ENCODE data around the gene NDUFA13.
A peak's percentile ranks its signal among the peaks of the same experiment; 100 is the strongest.
"Not testable (repeated sequence)": the region's sequence is repeated elsewhere in the genome, so short reads cannot be mapped to it uniquely, and the experiment has no call there.

The NDUFA13 gene

GRCh38 chr19:19515642-19516519 lies at the start of gene NDUFA13:
Gene NDUFA13, plus strand, starts transcription at chr19:19516225. Its CDS starts 14 bp downstream, at chr19:19516239.
- peak; percentile 88 to 97 (median 95) for DNase-seq (ENCODE audit: low read depth in 2 of 3, low spot score in 2 of 3)

DNA sequence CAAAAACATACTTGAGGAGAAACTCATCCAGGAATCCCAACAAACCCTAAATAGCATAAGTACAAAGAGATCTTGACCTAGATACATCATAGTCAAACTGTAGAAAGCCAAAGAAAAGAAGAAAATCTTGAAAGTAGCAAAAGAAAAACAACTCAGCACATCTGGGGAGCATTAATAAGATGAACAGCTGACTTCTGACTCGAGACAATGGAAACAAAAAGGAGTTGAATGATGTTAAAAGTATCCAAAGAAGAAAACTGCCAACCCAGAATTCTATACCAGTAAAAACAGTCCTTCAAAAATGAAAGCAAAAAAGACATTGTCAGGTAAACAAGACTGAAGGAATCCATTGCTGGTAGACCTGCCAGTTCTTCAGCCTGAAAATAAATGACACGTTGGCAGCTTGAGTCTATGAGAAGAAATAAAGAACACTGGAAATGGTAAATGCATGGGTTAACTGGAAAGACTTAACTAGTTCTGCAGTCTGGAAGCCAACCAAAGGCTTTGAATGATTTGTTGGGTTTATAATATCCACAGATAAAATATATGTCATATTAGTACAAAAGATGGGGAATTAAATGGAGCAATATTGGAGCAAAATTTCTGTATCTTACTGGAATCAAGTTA lies 47.5 kb upstream of the NDUFA13 start:
- no peak for DNase-seq (ENCODE audit: low read depth in 2 of 3, low spot score in 2 of 3)

DNA sequence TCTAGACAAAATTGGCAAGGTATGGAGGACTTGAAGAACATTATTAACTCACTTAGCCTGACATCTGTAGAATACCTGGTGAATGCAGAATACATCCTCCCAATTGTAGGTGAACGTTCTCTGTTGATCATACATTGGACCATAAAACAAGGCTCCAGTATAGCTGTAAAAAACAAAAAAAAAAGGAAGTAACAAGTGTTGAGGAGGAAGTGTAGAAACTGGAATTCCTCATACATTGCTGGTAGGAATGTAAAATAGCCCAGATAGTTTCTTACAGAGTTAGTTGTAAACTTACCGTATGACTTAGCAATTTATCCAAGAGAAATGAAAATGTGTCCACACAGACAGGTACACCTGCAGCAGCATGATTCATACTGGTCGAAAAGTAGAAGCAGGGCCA lies 45.4 kb upstream of the NDUFA13 start:
- no peak for DNase-seq (ENCODE audit: low read depth in 2 of 3, low spot score in 2 of 3)

- DNase-seq (ENCODE audit: low read depth in 2 of 3, low spot score in 2 of 3): no peak
Observed at GRCh38 chr19:19471682-19472081, 44.3 kb upstream of the NDUFA13 start.

DNA sequence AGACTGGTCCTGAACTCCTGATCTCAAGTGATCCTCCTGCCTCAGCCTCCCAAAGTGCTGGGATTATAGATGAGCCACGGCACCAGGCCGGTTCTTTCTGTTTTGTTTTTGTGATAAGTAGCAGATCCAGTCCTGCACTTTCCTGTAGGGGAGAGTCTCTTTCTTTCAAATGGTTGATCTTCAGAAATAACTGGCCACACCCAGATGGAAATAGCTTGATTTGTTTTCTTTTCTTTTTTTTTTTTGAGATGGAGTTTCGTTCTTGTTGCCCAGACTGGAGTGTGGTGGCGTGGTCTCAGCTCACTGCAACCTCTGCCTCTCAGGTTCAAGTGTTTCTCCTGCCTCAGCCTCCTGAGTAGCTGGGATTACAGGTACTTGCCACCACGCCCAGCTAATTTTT lies 43.9 kb upstream of the NDUFA13 start:
- not testable (repeated sequence) for DNase-seq (ENCODE audit: low read depth in 2 of 3, low spot score in 2 of 3)

- no peak for DNase-seq (ENCODE audit: low read depth in 2 of 3, low spot score in 2 of 3)
Observed at GRCh38 chr19:19475015-19475765, 40.8 kb upstream of the NDUFA13 start.

- DNase-seq (ENCODE audit: low read depth in 2 of 3, low spot score in 2 of 3): no peak
Observed at GRCh38 chr19:19475849-19476828, 39.9 kb upstream of the NDUFA13 start.

GRCh38 chr19:19477705-19478383 lies 38.2 kb upstream of the NDUFA13 start:
- DNase-seq (ENCODE audit: low read depth in 2 of 3, low spot score in 2 of 3): no peak

DNA sequence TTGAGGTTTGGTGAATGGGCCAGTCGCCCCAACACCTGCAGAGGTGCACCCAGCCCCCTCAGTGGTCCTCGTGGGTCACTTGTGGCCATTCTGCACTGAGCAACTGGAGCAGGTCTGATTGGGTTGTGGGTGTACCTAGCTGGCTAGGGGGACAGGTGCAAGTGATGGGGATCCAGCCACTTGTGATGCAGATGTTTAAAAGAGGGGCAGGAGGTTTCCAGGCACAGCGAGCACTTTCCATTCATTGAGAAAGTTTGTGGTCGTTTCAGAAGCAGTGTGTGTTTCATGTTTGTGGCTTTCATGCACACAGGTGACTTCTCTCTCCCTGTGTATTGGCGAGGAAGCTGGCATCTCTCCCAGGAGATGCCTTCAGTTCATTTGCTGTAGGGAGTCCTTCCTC lies 35.3 kb upstream of the NDUFA13 start:
- no peak for DNase-seq (ENCODE audit: low read depth in 2 of 3, low spot score in 2 of 3)

- no peak for DNase-seq (ENCODE audit: low read depth in 2 of 3, low spot score in 2 of 3)
Observed at GRCh38 chr19:19482809-19483596, 33.0 kb upstream of the NDUFA13 start.

DNA sequence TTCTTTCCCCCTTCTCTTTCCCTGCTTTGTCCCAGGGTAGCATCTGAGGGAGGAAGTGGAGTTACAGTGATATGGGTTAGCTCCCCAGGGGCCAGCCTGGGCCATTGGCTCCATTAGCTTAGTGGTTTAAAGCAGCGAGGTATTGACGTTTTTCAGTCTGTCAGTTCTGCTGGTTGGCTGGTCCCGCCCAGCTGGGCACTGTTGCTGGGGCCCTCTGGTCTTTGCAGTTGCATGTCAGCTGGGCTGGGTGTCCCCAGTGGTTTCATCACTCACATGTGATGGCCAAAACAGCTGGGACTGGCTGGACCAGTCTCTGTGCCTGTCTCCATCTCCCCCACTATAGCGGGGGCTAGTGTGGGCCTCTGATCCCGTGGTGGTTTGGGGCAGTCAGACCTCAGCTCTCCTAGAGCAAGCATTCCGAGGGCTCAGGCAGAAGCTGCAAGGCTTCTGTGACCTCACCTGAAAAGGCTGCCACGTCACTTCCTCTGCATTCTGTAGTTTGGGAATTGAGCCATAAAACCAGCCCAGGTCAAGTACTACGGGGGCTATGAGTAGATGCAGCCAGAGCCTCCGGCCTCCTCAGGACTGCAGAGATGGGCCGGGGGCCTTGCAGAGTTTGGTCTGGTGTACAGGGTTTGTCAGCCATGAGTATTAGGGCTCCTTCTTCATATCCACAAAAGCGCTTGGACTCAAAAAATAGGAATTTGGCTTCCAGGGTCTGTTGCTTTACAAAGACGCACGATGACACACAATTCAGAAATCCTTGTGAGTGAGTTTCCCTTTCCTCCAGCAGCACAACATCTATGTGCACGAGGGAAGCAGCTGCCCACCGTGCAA lies 30.6 kb upstream of the NDUFA13 start:
- DNase-seq (ENCODE audit: low read depth in 2 of 3, low spot score in 2 of 3): no peak

DNA sequence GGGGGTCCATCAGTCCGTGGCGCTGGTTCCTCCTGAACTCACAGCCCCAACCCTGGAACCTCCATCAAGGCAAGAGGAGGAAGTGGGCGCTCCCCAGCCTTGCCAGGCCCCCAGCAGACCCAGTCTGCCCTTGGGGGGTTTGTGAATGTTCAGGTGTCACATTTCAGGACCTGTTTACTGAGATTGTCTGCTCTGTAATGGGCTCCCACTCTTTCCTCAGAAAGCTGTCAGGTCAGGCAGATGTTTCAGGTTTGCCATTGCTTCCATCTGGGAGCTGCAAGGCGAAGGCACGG lies 30.1 kb upstream of the NDUFA13 start:
- no peak for DNase-seq (ENCODE audit: low read depth in 2 of 3, low spot score in 2 of 3)

GRCh38 chr19:19486343-19487076 lies 29.5 kb upstream of the NDUFA13 start:
- no peak for DNase-seq (ENCODE audit: low read depth in 2 of 3, low spot score in 2 of 3)

DNA sequence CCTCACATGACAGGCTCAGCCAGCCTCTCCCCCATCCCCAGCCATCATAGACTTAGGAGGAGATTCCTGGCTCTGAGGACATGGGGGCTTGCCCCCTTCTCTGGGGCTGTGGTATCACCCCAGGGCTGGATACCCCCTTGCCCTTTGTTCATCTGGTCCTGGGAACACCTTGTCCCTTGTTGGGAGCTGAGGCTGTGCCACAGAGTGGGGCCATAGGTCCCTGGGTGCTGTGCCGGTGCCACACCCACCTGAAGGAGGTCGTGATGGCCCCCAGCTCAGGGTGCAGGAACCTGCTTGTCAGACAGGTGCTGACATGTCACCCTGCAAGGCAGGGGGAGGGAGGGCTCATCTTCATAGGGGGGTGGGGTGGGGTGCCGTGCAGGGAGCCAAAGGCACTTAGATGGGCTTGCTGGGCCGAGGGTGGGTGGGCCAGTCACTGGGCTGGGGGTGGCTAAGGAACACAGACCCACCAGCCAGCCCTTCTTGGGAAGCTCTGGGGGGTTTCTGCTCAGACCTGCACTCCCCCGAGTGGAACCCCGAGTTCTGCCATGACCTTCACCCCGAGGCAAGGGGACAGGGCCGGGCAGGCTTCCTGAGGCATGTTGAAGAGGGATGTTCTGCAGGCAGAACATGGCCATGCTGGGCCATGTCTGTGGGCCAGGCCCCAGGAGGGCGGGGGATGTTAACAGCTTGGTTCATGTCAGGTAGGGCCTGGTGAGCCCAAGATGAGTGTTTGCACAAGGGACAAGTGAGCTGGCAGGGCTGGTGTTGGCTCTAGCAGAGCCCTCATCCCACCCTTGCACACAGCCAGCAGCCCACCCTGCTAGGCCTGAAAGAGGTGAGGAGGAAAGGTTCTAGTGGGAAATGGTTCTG lies 28.7 kb upstream of the NDUFA13 start:
- DNase-seq (ENCODE audit: low read depth in 2 of 3, low spot score in 2 of 3): no peak

DNA sequence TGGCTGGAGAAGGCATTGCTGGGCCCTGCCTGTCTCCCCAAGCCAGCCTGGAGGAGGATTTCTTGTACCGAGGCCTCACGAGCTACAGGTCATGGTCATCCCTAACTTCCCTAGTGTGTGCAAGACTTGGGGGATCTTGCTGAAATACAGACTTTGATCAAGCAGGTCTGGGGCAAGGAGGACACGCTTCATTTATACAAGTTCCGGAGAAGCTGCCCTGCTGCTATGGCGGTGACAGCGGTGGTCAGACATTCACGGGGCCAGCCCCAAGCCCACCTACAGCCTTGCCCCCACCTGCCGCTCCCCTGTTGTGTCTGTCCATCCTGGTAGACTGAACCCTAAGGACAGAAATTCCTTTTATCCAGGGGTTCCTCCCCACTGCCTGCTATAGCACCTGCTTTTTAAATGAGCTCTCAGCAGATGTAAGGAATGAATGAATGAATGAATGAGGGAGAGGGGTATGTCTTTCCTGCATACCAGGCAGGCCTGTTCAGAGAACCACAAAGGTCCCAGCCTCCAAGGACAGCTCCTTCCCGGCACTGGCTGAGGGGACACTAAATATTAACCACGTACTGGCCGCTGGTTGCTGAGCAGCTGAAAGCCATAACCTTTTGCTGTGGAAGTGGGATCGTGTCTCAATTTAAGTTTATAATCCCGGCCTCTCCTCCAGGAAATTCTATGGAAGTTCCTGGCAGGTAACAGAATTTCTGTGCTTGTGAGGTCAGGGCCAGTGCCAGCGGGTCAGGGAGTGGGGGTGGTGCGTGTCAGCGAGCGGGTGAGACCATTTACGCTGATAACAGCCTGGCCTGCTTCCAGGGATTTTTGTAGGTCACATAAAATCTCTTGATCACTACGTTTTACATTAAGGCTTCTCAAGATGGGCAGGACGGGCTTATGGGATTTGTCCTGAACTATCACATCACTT lies 27.8 kb upstream of the NDUFA13 start:
- DNase-seq (ENCODE audit: low read depth in 2 of 3, low spot score in 2 of 3): no peak

All from activated CD8-positive, alpha-beta memory T cell treated with anti-CD3 and anti-CD28 coated beads for 48 hours (primary cell).